Activated T-cell treated with anti-CD3 and anti-CD28 coated beads for 48 hours (primary cell): ENCODE results near the gene JPH3.
"Not testable (repeated sequence)": the region's sequence is repeated elsewhere in the genome, so short reads cannot be mapped to it uniquely, and the experiment has no call there.

Experiments used
- DNase-seq: peaks from one replicate; pipeline ENCODE4 v3.0.0-alpha.2; 2020; ENCODE audit warnings: low read depth

JPH3 gene

DNA sequence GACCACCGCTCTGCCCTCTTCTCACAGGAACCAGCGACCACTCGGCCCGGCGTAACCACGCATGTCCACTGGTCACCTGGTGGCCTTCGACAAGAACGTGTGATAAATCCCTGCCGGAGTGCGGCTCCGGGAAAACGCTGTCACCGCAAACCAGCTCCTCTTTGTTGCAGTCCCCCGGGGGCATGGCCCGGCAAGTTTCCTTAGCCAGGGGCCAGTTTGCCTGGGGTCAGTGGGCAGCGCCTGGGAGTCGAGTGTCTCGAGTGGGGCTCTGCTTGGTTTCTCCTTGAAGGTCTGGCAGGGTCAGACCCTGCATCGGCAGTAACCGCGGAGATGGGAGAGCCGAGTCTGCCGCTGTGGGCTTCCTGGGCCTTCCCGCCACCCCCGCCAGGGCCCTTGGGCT is 52.5 kb downstream of the JPH3 start:
- DNase-seq, result no peak

DNA sequence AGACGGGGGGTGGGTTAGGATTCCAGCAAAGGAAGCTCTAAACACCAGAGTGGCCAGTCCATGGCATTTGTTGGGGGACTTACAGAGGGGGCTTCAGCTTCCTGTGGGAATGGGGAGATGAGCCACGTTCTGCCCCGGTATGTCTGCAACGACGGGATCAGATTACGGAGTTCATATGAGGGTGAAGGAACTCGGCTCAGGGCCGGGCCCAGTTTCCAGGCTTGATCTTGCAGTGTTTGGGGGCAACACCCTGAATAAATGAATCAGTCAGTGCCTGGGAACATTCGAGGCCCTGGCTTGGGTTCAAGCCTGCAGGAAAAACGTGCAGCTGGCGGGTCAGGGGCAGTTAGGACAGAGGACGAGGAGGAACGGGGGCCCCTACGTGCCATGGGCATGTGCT is 54.0 kb downstream of the JPH3 start:
- DNase-seq, result no peak

DNA sequence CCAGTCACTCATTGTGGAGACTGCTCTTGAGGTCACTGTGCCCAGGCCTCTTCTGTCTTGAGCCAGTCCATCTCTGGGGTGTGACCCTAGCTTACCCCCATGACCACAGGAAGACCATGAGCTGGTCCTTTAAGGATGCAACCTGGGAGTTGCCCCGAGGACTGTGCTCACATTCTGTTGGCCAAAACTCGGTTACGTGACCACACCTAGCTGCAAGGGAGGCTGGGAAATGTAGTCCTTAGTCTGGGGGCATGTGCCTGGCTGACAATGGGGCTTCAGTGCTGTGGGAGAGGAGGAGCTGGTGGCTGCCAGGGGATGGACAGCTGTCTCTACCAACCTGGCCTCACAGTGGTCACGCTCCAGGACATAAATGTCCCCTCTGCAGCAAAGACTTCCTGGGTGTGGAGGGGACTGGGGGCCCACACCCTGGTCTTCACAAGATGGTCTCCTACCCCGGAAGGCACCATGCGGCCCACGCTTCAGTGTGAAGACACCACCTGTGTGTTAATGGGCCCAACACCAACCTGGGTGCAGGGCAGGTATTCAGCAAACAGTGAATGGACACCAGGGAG is 55.4 kb downstream of the JPH3 start:
- no peak for DNase-seq

- no peak for DNase-seq
These were observed 56.4 kb downstream of the JPH3 start for GRCh38 chr16:87658564-87659225.

DNA sequence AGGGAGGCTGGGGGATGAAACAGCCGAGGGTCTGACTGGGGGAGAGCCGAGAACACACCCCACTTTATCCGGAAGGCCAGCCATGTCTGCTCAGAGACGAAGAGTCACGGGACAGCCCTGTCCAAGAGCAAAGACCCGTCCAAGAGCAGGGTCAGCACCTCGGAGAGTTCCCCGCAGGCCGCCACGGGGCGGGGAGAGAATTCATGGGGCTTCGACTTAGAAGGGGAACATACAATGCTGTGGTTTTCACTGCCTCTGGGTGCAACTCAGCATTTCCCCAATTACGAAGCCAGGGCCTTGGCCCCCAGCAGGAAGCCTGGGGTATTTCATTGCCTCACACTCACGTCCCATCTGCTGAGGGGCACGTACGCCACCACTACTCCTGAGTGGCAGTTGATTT is 59.3 kb downstream of the JPH3 start:
- peak; percentile 25 for DNase-seq

DNA sequence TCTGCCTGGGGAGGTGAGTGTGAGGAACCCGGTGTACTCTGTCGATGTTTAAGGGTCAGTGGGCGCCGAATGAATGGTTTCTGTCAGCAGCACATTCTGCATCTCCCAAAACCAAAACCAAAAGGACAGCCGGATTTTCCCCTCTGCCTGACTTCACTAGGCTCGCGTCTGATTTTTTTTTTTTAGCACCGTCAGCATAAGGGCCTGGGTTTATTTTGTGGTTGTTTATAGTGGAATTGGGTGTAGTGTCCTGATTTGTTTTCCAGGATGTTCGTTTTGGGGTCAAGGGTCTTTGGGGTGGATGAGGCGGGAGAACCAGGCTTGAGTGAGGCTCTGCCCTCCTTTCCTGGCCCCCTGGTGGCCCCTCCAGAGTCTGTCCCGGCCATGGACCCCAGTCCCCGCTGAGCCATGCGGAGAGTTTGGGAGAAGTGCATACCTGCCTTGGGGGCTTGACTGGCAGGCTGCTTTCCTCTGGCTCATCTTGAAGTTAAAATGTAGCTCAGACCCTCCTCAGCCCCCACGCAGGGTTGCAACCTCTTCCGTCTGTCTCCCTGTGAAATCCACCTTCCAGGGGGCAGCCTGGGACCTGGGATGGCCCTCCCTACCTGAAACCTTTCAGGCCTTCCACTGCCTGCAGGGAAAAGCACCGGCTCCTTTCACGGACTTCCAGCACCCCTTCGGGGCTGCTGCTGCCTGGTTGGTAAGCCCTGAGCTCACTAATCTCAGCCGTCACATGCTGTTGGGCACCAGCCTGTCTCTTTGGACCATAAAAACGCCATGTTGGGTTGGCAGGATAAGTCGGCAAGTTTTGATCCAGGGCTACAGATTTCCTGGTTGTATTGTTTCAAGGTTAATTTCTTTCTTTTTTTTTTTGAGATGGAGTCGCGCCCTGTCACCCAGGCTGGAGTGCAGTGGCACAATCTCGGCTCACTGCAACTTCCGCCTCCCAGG is 60.2 kb downstream of the JPH3 start:
- no peak for DNase-seq

DNA sequence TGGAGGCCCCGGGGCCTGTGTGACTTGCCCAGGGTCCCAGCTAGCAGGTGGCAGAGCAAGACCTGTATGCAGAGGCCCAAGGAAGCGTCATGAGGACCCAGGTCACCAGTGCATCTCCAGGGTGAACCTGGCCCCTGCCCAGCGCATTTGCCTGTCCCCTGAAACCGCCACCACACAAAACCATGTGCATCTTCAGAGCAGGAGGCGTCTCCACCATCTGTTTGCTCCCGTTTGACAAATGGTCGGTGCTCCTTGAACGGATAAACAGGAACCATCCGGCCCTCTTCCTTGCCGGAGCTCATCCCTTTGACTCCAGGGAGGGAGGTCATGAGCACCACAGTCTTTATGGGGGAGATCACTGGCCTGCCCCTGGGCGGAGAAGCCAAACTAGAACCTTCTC is 62.5 kb downstream of the JPH3 start:
- no peak for DNase-seq

- no peak for DNase-seq
These were observed 62.9 kb downstream of the JPH3 start for GRCh38 chr16:87665193-87665592.

DNA sequence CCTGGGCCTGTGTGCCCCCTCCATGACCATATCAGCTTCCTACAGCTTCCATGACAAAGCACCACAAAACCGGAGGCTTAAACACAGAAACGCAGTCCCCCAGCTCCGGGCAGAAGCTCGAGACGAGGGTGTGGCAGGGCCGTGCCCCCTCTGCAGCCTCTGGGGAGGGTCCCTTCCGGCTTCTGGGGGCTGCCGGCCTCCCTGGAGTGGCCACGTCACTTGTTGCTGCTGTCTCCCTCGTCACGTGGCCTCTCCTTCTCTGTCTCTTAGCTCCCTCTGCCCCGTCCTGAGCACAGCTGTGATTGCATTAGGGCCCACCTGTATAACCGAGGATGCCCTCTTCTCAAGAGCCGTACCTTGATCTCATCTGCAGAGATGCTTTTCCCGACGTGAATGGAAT is 64.6 kb downstream of the JPH3 start:
- no peak for DNase-seq

DNA sequence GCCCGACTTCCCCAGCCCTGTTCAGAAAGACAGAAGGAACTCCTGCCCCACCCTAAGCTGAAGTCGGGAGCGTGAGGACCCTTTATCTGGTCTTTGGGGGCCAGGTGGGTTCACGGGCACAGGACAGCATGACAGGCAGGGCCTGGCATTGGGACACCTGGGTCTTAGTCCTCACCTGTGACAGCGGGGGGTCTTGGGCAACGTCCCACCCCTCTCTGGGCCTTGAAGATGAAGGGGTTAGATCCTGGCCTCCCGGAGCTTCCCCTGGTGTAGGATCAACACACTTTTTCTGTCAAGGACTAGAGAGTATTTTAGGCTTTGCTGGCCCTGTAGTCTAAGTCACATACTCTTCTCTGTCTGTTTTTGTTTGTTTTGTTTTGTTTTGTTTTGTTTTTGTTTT is 65.1 kb downstream of the JPH3 start:
- DNase-seq, result no peak

DNA sequence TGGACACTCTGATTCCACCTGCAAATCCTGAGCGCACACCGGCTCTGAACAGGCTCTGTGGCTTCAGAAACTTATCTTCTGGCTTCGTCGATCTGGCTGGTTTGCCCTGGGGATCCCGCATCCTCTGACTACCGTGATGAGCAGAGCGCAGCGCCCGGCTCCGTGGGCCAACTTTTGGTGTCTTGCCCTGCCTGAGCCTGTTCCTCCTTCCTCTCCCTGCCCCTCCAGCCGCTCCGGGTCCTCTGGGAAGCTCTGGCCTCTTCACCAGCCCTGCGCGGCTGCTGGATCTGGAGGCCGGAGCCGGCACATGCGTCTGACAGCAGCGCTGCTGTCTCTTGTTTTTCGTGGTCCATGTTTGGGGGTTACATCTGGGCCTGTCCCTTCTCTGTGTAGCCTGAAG is 65.6 kb downstream of the JPH3 start:
- DNase-seq, result no peak

DNA sequence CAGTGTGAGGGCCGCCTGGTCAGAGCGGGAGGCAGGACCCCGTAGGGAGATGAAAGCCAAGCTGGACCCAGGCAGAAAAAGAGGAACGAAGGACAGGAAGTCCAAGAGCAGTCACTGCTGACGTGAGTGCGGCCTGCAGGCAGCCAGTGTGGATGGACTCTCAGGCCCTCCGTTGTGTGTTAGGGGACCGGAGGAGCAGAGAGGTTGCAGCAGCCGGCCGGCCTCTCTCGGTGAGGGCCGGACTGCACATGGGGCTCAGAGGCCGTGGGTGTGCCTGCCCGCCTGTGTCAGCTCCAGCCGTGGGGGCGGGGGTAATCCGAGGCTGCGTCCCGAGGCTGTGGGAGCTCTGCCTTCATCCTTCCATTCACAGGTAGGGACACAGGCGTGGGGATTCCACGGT is 67.4 kb downstream of the JPH3 start:
- no peak for DNase-seq

GRCh38 chr16:87671221-87671620 is 68.9 kb downstream of the JPH3 start:
- no peak for DNase-seq

- DNase-seq, result no peak
These were observed 69.5 kb downstream of the JPH3 start for GRCh38 chr16:87671715-87672270.

- no peak for DNase-seq
These were observed 72.1 kb downstream of the JPH3 start for GRCh38 chr16:87674419-87674818.

GRCh38 chr16:87675111-87675719 is 72.9 kb downstream of the JPH3 start:
- DNase-seq, result no peak

- DNase-seq, result no peak
These were observed 75.5 kb downstream of the JPH3 start for GRCh38 chr16:87677830-87678229.

DNA sequence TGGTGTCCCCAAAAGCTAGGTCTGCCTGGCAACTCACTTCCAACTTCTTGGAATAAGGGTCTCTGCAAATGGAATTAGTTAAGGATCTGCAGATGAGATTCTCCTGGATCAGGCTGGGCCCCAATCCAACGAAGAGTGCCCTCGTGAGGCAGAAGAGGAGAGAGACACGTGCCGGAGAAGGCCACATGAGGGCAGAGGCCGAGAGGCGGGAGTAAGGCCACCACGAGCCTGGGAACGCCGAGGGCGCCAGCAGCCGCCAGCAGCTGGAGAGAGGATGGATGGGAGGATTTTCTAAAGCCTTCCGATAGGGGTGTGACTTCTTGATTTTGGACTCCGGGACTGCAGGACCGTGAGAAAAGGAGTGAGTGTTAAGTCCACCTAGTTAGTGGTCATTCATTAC is 76.3 kb downstream of the JPH3 start:
- DNase-seq, result no peak

GRCh38 chr16:87679593-87680271 is 77.4 kb downstream of the JPH3 start:
- no peak for DNase-seq

GRCh38 chr16:87680272-87680644 is 78.0 kb downstream of the JPH3 start:
- no peak for DNase-seq

DNA sequence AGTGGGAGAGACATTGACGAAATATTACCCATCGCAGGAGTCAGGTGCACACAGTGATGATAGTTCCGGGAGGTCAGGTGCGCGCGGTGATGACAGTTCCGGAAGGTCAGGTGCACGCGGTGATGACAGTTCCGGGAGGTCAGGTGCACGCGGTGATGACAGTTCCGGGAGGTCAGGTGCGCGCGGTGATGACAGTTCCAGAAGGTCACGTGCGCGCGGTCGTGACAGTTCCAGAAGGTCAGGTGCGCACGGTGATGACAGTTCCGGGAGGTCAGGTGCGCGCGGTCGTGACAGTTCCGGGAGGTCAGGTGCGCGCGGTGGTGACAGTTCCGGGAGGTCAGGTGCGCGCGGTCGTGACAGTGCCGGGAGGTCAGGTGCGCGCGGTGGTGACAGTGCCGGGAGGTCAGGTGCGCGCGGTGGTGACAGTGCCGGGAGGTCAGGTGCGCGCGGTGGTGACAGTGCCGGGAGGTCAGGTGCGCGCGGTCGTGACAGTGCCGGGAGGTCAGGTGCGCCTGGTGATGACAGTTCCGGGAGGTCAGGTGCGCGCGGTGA is 78.8 kb downstream of the JPH3 start:
- DNase-seq, result not testable (repeated sequence)
